GM12892 (cell line): ENCODE results near the gene KCNC4.

ENCODE experiments used
- POLR2A ChIP-seq: IDR thresholded peaks from 2 replicates; pipeline ENCODE4 v1.6.1; 2011; ENCODE audit warnings: low read depth, low read length, control low read depth
- POLR2AphosphoS5 ChIP-seq: IDR thresholded peaks from 2 replicates; pipeline ENCODE4 v1.6.1; 2011; ENCODE audit warnings: low read depth, low read length, control low read depth

DNA sequence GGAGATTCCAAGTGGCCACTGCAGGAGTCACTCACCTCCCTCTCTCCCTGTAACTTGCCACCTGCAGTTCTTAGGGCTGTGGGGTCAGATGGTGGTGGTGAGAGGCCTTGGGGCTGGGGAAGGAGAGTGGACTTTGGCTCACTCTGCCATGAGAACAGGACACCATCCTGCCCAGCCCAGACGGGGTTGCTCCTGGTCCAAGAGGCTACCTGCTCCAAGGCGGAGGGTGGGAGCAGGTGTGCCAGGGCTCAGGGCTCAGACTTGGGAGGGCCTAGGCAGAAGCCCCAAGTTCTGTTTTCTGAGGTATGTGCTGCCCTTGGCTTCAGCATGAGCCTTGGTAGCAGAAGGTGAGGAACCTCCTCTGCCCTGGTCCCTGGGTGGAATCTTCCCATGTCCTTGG lies 11.4 kb upstream of the KCNC4 start:
- TF ChIP-seq POLR2A, result no peak
- TF ChIP-seq POLR2AphosphoS5, result no peak
